Activated CD4-positive, alpha-beta T cell treated with anti-CD3 and anti-CD28 coated beads for 1 hour (primary cell): ENCODE data around the gene GRID1.

Source experiments
- DNase-seq: peaks from one replicate; pipeline ENCODE4 v3.0.0-alpha.2; 2020

GRID1 gene

DNA sequence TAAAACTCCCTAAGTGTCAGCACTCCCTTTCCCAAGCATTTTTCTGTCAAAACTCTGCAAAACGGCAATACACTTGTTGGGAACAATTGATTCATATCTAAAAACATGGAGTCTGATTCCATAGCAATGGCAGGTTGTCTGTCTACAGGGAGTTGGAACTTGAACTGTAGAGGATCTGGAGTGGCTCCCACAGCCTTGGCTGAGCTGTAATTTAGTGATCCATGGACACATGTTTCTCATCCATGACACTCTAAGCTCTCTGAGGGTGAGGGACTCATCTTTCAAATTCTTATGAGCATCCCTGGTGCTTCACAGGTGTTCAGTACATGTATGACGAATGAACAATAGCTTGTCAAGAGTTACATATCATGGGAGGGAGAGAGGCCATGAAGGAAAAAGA is 466.1 kb downstream of the GRID1 start:
- no peak for DNase-seq

DNA sequence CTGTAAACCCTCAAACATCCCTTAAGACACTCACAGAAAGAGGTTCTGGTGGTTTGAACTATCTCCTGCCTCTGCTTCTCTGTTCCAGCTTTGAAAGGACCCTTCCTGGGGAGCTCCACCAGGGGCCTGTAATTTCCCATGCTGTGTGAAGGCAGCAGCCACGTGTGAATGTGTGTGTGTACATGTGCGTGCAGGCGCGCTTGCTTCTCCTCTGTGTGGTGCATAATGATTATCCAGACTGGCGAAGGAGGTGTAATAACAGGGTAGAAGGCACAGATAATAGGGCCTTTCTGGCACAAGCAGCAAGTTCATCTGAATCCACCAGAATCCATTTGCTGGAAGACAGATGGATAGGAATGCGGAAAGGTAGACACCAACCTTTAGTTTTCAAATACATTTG is 466.5 kb downstream of the GRID1 start:
- DNase-seq = no peak

DNA sequence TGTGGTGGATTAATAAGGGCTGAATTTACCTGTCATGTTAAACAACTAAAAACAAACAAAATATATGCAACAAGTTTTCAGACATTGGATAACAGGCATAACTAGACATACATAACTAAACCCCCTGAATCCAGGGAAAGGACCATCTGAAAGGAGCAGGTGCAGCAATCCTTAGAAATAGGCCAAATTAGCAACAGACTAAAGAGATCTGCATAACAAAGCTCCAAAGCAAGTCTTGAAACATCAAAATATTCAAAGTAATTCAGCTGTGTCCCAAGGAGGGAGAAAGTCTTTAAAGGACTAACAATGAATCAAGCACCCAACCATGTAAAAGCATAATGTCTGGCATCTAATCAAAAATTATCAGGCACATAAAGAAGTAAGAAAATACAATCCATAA is 475.1 kb downstream of the GRID1 start:
- no peak for DNase-seq

DNA sequence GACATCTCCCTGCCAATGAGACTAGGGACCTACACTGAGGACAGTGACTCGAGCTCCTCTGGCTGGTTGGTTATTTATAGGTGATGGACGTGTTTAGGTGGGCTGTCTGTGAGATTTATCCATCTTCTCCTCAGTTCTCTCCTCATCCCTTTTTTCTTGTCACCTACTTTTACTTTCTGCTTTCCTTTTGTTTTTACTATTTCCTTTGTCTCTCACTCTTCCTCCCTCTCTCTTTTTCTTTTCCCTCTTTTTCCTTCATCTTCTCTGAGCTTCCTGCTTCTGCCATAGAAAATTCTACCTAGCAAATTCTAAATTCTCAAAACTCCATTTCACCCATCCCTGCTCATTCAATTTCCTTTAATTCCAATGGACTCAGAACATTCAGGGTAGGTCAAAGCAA is 478.0 kb downstream of the GRID1 start:
- no peak for DNase-seq

GRCh38 chr10:85888004-85888403 is 478.6 kb downstream of the GRID1 start:
- DNase-seq = no peak

DNA sequence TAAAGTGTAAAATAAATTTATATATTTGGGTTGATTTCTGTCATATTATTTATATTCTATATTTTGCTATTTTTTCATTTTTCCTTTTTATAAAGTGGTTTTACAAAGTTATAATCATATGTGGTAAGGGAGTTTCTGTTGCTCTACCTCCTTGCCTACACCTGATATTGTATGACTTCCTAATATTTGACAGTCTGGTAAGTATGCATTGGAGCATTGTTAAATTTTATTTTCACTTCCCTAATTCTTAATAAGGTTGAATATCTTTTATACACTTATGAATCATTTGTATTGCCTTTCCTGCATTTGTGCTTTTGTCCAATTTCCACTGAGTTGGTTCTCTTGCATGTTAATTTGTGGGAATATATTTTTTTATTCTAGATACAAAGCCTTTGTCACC is 492.4 kb downstream of the GRID1 start:
- DNase-seq = no peak

DNA sequence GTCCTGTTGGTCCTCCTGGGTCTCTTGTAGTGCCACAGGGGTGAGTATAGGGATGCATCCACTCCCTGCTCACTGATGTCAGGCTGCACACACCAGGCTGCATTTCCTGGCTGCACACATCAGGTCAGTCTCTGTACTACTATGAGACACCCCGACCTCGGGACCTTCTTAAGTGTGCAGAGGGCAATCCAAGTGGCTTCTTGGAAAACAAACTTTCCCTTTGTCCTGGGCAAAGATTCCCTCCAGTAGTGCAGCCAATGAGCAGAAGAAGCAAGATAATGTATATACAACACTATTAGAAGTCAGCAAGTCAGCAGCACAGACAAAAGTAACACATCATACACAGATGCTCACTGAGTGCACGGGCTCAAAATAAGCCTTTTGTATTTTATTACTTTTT is 493.5 kb downstream of the GRID1 start:
- DNase-seq = no peak

- DNase-seq = no peak
These were observed 497.7 kb downstream of the GRID1 start for GRCh38 chr10:85868627-85869499.

DNA sequence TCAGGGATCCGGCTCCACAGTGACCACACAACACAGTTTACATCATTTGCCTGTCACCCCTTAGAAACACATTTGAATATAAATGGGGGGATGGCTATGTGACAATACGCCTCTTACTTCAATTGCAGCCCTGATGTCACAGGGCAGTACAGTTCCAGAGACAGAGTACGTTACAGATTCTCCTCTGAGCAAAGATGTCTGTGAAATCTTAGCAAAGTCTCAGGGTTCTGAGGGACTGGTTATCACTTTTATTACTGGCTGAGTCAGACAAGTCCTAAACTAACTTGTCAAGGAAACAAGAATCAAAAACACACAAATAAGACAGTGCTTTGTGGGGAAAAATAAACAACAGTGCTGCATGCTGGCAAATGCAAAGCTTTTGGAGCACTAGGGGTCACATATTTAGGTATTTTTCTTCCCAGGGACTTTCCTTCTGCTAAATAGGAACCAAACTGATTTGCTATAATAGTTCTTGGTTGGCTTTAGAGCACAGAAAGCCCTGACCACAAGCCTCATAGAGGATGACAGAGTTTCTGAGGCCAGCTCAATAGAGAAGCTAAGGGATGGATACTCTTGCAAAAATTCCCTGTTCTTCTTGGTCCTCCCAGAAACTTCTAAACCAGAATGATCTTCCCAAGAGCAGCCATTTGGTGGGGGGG is 501.6 kb downstream of the GRID1 start:
- no peak for DNase-seq

DNA sequence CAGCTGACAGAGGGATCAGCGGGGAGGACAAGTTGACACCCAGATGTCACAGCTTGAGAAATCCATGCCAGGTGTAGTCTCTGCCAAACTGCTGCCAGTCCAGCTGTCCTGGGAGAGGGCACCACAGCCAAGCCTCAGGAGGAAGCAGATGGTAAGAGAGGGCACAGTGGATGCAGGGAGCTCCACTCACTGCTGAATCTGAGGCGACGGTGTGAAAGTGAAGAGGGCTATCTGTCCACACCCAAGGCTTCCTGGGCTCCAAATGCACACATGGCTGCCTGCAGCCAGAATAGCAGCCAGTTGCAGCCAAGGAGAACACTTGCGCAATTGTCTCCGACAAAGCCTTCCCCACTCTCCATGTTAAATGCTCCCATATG is 502.4 kb downstream of the GRID1 start:
- DNase-seq = no peak

DNA sequence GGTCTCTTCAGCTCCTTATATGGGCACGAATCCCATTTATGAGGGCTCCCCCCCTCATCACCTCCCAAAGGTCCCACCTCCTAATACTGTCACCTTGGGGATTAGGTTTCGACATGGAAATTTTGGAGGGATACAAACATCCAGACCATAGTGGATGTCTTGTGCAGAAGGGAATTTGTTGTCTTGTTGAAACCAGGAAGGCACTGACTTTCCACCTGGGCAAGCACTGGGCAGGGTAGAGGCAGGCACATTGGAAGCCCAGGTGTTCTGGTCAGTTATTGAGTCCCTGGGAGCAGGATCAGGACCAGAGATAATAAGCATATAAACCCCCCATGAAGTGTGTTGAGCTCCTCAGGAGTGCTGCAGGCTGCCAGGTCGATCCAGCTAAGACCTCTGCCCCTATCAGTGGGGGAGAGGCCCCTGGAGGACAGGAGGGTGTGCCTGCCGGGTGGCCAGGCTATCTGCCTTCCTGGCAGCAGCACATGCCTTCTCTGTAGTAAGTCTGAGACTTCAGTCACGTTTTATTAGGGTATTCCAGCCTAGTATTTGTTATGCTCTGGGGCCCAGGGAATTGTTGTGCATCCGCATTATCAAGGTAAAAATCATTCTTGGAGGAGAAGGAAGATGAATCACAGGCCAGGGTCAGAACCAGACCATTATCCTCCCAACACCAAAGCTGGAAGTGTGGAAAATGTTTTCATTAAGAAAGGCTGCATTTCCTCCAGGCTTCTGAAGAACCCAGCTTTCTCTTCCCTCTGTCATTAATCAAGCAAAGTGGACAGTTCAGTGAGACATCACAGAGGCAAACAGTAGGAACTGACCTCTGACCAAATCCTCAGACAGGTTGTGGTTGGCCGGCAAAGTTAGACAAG is 503.1 kb downstream of the GRID1 start:
- DNase-seq = no peak

DNA sequence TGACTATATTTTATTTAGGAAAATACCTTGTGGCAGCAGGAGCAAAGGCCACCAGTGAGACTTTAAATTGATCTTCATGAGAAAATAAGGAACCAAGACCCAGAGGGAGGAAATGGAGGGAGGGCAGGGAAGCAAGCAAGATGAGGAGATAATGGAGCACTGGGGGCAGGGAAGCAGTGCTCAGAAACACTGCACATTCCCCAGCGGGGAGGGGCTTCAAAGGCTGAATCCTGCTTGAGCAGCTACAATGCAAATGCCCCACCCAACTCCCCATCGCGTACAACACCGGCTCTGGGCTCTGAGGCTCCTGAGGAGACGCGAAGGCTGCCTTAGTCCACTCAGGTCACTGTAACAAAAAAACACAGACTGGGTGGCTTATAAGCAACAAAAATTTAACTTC is 503.8 kb downstream of the GRID1 start:
- no peak for DNase-seq

DNA sequence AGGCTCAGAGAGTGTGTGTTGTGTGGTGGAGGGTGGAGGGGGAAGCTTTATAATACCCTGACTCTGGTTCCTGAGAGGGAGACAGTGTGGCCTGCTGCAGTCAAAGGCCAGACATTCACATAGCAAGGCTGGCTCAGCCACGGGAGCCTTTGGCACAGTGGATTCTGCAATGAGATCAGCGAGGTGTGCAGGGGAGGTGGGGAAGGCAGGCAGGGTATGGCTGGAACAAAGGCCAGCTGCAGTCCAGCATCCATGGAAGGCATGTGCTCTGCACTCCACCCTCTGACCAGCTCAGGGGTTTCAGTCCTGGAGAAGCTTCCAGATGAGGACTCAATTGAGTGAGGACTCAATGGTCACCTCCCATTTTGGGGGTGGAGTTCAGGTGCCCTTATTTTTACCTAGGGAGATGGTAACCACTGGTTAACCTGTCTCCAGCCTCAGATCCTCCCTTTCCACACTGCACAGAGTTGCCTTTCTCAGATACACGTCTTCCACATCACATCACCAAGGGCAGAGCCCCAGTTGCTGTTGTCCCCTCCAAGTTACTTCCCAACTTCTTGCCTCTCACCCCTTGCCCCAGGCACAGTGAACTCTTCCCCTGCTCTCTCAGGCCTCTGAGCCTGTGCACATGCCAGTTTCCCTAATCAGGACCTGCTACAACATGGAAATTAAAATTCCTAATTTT is 504.9 kb downstream of the GRID1 start:
- no peak for DNase-seq

DNA sequence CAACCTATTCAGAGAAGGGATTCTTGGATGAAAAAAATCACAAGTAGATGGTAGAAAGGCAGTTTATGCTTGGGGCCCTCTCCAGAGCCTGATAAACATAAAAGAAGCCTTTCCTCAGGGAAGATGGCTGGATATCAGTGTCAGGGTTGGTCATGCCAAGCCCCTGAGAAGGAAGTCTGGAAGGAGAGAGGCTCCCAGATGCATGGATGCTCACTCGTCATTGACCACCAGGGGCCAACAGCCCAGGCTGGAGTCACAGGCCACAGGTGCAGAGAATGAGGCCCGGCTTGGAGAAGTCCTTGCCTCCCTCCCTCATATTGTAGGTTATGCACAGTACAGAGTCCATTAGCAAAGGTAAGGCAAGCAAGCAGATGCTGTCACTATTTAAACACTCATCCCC is 506.7 kb downstream of the GRID1 start:
- DNase-seq = no peak

DNA sequence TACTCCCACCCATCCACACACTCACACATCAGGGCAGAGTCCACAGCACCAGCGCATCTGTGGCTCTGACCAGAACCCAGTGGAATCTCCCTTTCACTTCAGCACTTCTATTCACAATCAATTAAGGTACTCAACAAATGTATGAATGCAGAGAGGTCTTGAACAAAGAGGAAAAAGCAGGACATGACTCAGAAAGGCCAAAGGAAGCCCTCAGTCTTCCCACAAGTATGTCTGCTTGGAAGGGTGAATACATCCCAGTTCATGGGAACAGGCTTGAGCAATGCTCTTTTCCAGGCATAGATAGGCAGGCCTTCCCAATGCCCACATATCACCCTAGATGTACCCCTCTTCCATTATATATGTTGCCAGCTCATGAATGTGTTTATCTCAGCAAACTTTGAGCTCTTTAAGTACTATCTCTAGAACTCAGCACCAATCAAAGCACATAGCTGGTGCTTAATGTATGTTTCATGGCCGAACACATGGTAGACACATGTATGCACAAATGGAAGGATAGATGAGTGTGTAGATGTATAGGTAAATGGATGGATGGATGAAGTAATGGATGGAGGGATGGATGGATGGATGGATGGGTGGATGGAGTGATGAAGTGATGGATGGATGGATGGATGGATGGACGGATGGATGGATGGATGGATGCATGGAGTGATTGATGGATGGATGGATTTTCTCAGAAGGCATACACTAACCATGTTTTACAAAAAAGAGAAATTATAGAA is 507.6 kb downstream of the GRID1 start:
- DNase-seq = no peak

GRCh38 chr10:85857791-85858190 is 508.8 kb downstream of the GRID1 start:
- DNase-seq = no peak

GRCh38 chr10:85857305-85857704 is 509.3 kb downstream of the GRID1 start:
- DNase-seq = no peak

GRCh38 chr10:85851934-85852333 is 514.7 kb downstream of the GRID1 start:
- no peak for DNase-seq

GRCh38 chr10:85851325-85851724 is 515.3 kb downstream of the GRID1 start:
- DNase-seq = no peak

- no peak for DNase-seq
These were observed 515.9 kb downstream of the GRID1 start for GRCh38 chr10:85850736-85851135.

GRCh38 chr10:85849315-85849714 is 517.3 kb downstream of the GRID1 start:
- no peak for DNase-seq

GRCh38 chr10:85848756-85849155 is 517.8 kb downstream of the GRID1 start:
- no peak for DNase-seq
